ENCODE measurements around the gene KCNC3. TPM values are rescaled to one million over a fixed set of nuclear protein-coding genes. Genes with fewer than 3 reads are reported as not detected.
"Not testable (repeated sequence)": the region's sequence is repeated elsewhere in the genome, so short reads cannot be mapped to it uniquely, and the experiment has no call there.

The KCNC3 gene
- total and polyA plus RNA-seq, 9 donors, result 0.19 to 10.2 (median 0.72) TPM

GRCh38 chr19:50331221-50331993 is 2.2 kb upstream of the KCNC3 start:
- WGBS, 3 donors, result 14 to 23% (median 22%) methylated on average over 10 of the region's 10 CpGs
- Histone ChIP-seq H3K27ac (no peak overlapping the region), H3K36me3 (no peaks in the 10 kb centered on the region), H3K4me3 (no peak overlapping the region), H3K27me3 (peaks cover 5% of the 10 kb centered on the region), H3K4me1 (ENCODE audit: insufficient read depth) (peaks cover 6% of the 10 kb centered on the region), H3K9me3 (peaks cover 0 to 5% of the 10 kb centered on the region in 2 donors)
- DNase-seq, result no peak
- TF ChIP-seq EP300 (IDR thresholded peaks at IDR 0.05) (no peak), POLR2A (IDR thresholded peaks at IDR 0.05) (no peak), CTCF (IDR thresholded peaks at IDR 0.05) (no peak)
- intact Hi-C loops (cut with DNase I), result no loop called here

- peak in 4 of 5 donors; percentile 18 to 60 (median 41) for DNase-seq
- 1% methylated on average over 48 of the region's 48 CpGs for WGBS, 3 donors
- H3K9me3 ChIP-seq, result peaks cover 0 to 5% of the 10 kb centered on the region in 2 donors
- peaks cover 5% of the 10 kb centered on the region for H3K27me3 ChIP-seq
- H3K36me3 ChIP-seq, result no peaks in the 10 kb centered on the region
- no peak overlapping the region for H3K27ac ChIP-seq
- H3K4me3 ChIP-seq, result no peak overlapping the region
- H3K4me1 ChIP-seq (ENCODE audit: insufficient read depth), result peaks cover 6% of the 10 kb centered on the region
- intact Hi-C loops (cut with DNase I), result no loop called here
- TF ChIP-seq POLR2A (IDR thresholded peaks at IDR 0.05) (no peak), EP300 (IDR thresholded peaks at IDR 0.05) (no peak), CTCF (IDR thresholded peaks at IDR 0.05) (no peak)
Observed at GRCh38 chr19:50330365-50331078, 1.3 kb upstream of the KCNC3 start.

- H3K36me3 ChIP-seq; DNase-seq; intact Hi-C loops (cut with DNase I); H3K27me3 ChIP-seq; H3K27ac ChIP-seq; H3K9me3 ChIP-seq; H3K4me1 ChIP-seq (ENCODE audit: insufficient read depth); H3K4me3 ChIP-seq: not testable (repeated sequence)
- 11% methylated on average over 18 of the region's 18 CpGs for WGBS, 3 donors
Observed at GRCh38 chr19:50329926-50330294, 733 bp upstream of the KCNC3 start.

GRCh38 chr19:50328873-50329145 is 368 bp downstream of the KCNC3 start:
- DNase-seq, result no peak
- intact Hi-C loops (cut with DNase I), result no loop called here
- Histone ChIP-seq H3K36me3 (no peaks in the 10 kb centered on the region), H3K9me3 (peaks cover 0 to 5% of the 10 kb centered on the region in 2 donors), H3K4me3 (no peak overlapping the region), H3K4me1 (ENCODE audit: insufficient read depth) (peaks cover 6% of the 10 kb centered on the region), H3K27ac (no peak overlapping the region), H3K27me3 (peaks cover 5% of the 10 kb centered on the region)
- TF ChIP-seq EP300 (IDR thresholded peaks at IDR 0.05) (no peak), POLR2A (IDR thresholded peaks at IDR 0.05) (no peak), CTCF (IDR thresholded peaks at IDR 0.05) (no peak)
- WGBS, 3 donors, result 0 to 17% (median 1%) methylated on average over 1 to 40 of the region's 40 CpGs
